K562 (cell line): ENCODE data around the gene APBA2.

Source experiments
- CAMTA2 ChIP-seq: fragments of 250-450 bp; sonication (Bioruptor Pico); conservative IDR thresholded peaks from 2 replicates; pipeline ENCODE4 v1.5.1; 2022
- CBX5 ChIP-seq: IDR thresholded peaks from 2 replicates; pipeline ENCODE4 v1.6.1; 2014; ENCODE audit warnings: low read depth, borderline replicate concordance
- EZH2 ChIP-seq: IDR thresholded peaks from 2 replicates; pipeline ENCODE4 v1.6.1; 2012; ENCODE audit warnings: low read depth, mild to moderate bottlenecking, inconsistent platforms, low read length, borderline replicate concordance
- HNRNPK ChIP-seq: fragments of 200-400 bp; formaldehyde crosslinking; IDR thresholded peaks from one replicate; pipeline ENCODE4 v1.6.1; 2018; ENCODE audit warnings: mild to moderate bottlenecking, low read depth, low read length; ENCODE audit not compliant: poor library complexity, severe bottlenecking
- NFYB ChIP-seq: IDR thresholded peaks from 2 replicates; pipeline ENCODE4 v1.6.1; 2011; ENCODE audit warnings: mild to moderate bottlenecking, moderate library complexity; ENCODE audit not compliant: insufficient read length; ENCODE audit errors: extremely low read depth
- RNF2 ChIP-seq: sonication (generic); IDR thresholded peaks from 2 replicates; pipeline ENCODE4 v1.6.1; 2016
- TF ChIP-seq, protein P1 (sequence below): fragments of 450-650 bp; formaldehyde crosslinking; IDR thresholded peaks from 2 replicates; pipeline ENCODE4 v1.4.0; 2020; ENCODE audit warnings: mild to moderate bottlenecking
- TF ChIP-seq, protein P2 (sequence below), 3 experiments: IDR thresholded peaks in 2 of 3; conservative IDR thresholded peaks in 1 of 3; 2 replicates each; pipeline ENCODE4 v1.5.1; 2011 to 2012; ENCODE audit warnings: low read length in 3 of 3, mild to moderate bottlenecking in 3 of 3, control low read depth in 2 of 3, improper control_type of control experiment in 1 of 3, inconsistent platforms in 1 of 3, low read depth in 1 of 3, mixed read lengths in 1 of 3, moderate library complexity in 1 of 3; ENCODE audit not compliant: insufficient read depth in 2 of 3
- TF ChIP-seq, protein P3 (sequence below): fragments of 450-650 bp; formaldehyde crosslinking; IDR thresholded peaks from 2 replicates; pipeline ENCODE4 v1.4.0; 2022; ENCODE audit warnings: mild to moderate bottlenecking, moderate library complexity

DNA sequence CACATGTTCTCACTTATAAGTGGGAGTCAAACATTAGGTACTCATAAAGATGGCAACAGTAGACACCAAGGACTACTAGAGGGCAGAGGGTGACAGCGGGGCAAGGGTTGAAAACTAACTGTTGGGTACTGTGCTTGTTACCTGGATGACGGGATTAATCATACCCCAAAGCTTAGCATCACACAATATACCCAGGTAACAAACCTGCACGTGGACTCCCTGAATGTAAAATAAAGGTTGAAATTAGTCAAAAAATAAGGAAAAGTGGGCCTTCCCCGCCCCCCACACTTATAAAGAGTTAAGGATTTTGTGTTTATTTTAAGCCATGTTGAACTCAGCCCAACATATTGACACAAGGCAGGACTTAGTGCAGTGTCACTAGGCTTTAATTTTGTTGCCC is 96.1 kb downstream of the APBA2 start:
- TF ChIP-seq EZH2 (no peak), NFYB (no peak), HNRNPK (no peak), CAMTA2 (CRISPR knock-in tag) (no peak), CBX5 (no peak), RNF2 (no peak)
- TF ChIP-seq, protein P1, sequence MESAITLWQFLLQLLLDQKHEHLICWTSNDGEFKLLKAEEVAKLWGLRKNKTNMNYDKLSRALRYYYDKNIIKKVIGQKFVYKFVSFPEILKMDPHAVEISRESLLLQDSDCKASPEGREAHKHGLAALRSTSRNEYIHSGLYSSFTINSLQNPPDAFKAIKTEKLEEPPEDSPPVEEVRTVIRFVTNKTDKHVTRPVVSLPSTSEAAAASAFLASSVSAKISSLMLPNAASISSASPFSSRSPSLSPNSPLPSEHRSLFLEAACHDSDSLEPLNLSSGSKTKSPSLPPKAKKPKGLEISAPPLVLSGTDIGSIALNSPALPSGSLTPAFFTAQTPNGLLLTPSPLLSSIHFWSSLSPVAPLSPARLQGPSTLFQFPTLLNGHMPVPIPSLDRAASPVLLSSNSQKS (CRISPR knock-in tag) = no peak
- TF ChIP-seq, protein P2, sequence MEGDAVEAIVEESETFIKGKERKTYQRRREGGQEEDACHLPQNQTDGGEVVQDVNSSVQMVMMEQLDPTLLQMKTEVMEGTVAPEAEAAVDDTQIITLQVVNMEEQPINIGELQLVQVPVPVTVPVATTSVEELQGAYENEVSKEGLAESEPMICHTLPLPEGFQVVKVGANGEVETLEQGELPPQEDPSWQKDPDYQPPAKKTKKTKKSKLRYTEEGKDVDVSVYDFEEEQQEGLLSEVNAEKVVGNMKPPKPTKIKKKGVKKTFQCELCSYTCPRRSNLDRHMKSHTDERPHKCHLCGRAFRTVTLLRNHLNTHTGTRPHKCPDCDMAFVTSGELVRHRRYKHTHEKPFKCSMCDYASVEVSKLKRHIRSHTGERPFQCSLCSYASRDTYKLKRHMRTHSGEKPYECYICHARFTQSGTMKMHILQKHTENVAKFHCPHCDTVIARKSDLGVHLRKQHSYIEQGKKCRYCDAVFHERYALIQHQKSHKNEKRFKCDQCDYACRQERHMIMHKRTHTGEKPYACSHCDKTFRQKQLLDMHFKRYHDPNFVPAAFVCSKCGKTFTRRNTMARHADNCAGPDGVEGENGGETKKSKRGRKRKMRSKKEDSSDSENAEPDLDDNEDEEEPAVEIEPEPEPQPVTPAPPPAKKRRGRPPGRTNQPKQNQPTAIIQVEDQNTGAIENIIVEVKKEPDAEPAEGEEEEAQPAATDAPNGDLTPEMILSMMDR (IDR thresholded peaks at IDR 0.05 in 2 of 3, conservative IDR thresholded peaks at IDR 0.05 in 1 of 3; ENCODE audit: insufficient read depth in 2 of 3, low read depth in 1 of 3, low read length in 3 of 3) = no peak
- TF ChIP-seq, protein P3, sequence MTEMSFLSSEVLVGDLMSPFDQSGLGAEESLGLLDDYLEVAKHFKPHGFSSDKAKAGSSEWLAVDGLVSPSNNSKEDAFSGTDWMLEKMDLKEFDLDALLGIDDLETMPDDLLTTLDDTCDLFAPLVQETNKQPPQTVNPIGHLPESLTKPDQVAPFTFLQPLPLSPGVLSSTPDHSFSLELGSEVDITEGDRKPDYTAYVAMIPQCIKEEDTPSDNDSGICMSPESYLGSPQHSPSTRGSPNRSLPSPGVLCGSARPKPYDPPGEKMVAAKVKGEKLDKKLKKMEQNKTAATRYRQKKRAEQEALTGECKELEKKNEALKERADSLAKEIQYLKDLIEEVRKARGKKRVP (CRISPR knock-in tag) = no peak
